Measurements from ENCODE around the gene HARS2.
"Not testable (repeated sequence)": the region's sequence is repeated elsewhere in the genome, so short reads cannot be mapped to it uniquely, and the experiment has no call there.

Gene HARS2

DNA sequence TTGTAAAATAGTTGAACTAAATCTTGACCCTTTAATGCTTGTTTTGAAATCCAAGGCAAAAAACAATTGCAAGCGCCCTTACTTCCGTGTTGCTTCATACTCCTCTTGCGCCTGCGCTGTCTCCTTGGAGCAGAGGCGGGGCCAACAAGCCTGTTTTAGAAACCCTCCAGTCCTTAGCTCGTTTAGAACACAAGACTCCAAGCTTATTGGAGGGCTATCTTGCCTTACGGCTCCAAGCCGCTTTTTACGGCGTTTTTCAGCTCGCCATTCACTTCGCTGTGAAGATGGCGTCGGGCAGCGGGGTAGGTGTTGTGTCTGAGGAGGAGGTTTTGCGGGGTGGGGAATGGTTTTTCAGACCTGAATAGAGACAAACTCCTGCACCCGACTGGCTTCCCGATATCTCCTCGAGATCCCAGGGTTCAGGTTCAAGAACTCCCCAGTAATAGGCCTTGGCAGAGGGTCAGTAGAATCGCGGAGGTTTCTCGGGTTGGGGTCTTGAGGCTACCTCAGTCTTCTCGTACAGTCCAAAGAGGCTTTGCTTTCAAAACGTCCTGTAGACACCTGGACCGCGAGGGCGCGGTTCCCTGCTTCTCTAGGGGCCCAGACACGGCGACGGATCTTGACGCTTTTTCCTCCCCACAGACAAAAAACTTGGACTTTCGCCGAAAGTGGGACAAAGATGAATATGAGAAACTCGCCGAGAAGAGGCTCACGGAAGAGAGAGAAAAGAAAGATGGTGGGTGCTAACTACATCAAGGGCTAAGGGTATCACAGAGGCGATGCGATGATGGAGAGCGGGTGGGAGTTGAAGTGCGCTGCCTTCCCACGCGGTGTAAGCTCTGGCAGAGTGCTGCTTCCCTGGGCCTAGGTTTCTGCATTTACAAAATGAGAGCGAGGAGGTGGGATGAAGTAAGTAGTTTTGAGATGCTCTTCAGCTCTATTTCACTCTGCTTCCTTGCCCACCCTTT, 9.2 kb downstream of the HARS2 start, which contains the start of gene ZMAT2:
TSS of gene ZMAT2 (plus strand) at position 271 of the 968 bp plus-strand sequence. CDS start at position 285, 14 bp downstream.
- peak; percentile 93 for DNase-seq (ENCODE audit: low spot score)
- H3K4me3 ChIP-seq = peak within 1 kb of the TSS; percentile 91
- peak within 1 kb of the TSS; percentile 52 to 76 for H3K27ac ChIP-seq
- no peak for TF ChIP-seq CTCF (IDR thresholded peaks at IDR 0.05)

GRCh38 chr5:140707812-140708211, 16.6 kb downstream of the HARS2 start:
- no peak overlapping the region for H3K27ac ChIP-seq
- no peak for TF ChIP-seq CTCF (IDR thresholded peaks at IDR 0.05)
- DNase-seq (ENCODE audit: low spot score) = no peak
- H3K4me3 ChIP-seq = no peak overlapping the region

DNA sequence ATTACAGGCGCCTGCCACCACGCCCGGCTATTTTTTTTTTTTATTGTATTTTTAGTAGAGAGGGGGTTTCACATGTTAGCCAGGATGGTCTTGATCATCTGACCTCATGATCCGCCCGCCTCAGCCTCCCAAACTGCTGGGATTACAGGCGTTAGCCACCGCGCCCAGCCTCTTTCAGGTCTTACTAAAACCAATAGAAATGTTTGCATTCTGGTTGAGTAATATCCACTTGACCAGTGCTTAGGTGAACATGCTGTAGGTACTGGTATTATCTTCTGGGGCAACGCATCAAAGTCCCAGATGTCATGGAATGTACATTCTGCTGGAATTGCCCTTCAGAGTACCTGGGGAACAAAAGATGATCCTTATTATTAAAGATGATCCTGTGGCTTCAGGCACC, 17.5 kb downstream of the HARS2 start:
- H3K4me3 ChIP-seq; DNase-seq (ENCODE audit: low spot score); H3K27ac ChIP-seq: not testable (repeated sequence)

DNA sequence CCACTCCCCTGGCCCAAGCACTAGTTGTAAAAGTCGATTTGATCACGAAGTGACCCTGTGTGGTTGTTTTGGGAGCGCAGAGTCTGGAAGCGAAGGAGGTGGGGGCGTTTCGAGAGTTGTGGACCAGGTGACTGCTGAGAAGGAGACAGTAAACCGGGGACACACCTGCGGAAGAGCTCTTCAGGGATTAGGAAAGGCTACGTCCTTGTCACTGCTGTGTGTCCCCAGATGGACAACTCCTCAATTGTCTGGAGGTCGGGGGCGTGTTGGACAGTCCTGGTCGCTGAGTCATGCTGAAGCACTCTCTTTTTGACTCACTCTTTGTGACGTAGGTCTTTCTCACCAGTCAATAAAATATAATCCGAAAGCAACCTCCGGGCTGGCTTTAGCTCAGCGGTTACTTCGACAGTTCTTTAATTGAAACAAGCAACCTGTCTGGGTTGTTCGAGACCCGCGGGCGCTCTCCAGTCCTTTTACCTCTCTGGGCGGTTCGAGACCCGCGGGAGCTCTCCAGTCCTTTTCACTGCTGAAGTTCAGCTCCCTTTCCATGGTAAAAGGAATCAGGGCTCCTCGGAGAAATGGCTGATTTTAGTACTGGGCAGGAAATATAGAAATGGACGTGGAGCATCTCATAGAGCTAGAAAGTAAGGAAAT, 19.8 kb downstream of the HARS2 start:
- H3K27ac ChIP-seq = peak overlapping the region; percentile 89 to 98
- peak overlapping the region; percentile 82 for H3K4me3 ChIP-seq
- no peak for TF ChIP-seq CTCF (IDR thresholded peaks at IDR 0.05)
- peak; percentile 95 for DNase-seq (ENCODE audit: low spot score)

- TF ChIP-seq CTCF (IDR thresholded peaks at IDR 0.05) = no peak
- no peak overlapping the region for H3K27ac ChIP-seq
- DNase-seq (ENCODE audit: low spot score) = no peak
- no peak overlapping the region for H3K4me3 ChIP-seq
Measured at GRCh38 chr5:140711794-140712193, 20.5 kb downstream of the HARS2 start.

- TF ChIP-seq CTCF (IDR thresholded peaks at IDR 0.05) = no peak
- no peak for DNase-seq (ENCODE audit: low spot score)
- no peak overlapping the region for H3K27ac ChIP-seq
- H3K4me3 ChIP-seq = no peak overlapping the region
Measured at GRCh38 chr5:140713562-140714094, 22.4 kb downstream of the HARS2 start.

GRCh38 chr5:140716238-140716637, 25.0 kb downstream of the HARS2 start:
- not testable (repeated sequence) for H3K27ac ChIP-seq; DNase-seq (ENCODE audit: low spot score); H3K4me3 ChIP-seq

Measured in coronary artery (tissue), 2 donors.